SK-N-MC (cell line): ENCODE data around the gene NHP2.

Experiments used
- DNase-seq: peaks from one replicate; pipeline ENCODE4 v3.0.0-alpha.2; 2011; ENCODE audit warnings: low read depth, low spot score
- H3K27ac ChIP-seq: fragments of 200-600 bp; sonication (generic); 2 replicates; pipeline ENCODE4 v1.5.1; 2016; ENCODE audit warnings: mixed run types
- H3K36me3 ChIP-seq: fragments of 200-600 bp; sonication (generic); 2 replicates; pipeline ENCODE4 v1.6.1; 2017; ENCODE audit warnings: antibody characterized with exemption, low read length, mixed read lengths; ENCODE audit not compliant: insufficient read depth
- H3K4me3 ChIP-seq: fragments of 200-600 bp; sonication (generic); 2 replicates; pipeline ENCODE4 v1.5.1; 2016
- H3K9ac ChIP-seq: fragments of 200-600 bp; sonication (generic); 2 replicates; pipeline ENCODE4 v1.8.0; 2017; ENCODE audit warnings: mixed run types, mixed read lengths; ENCODE audit not compliant: insufficient read length
- H3K9me3 ChIP-seq: fragments of 200-600 bp; sonication (generic); 2 replicates; pipeline ENCODE4 v1.6.1; 2017; ENCODE audit warnings: low read depth, mild to moderate bottlenecking, antibody characterized with exemption, low read length, moderate library complexity, mixed read lengths
- EZH2 ChIP-seq: fragments of 200-600 bp; sonication (generic); IDR thresholded peaks from one replicate; pipeline ENCODE4 v1.6.1; 2017; ENCODE audit warnings: antibody characterized with exemption
- FOXP2 ChIP-seq: optimal IDR thresholded peaks from 2 replicates; pipeline ENCODE3; 2011; ENCODE audit warnings: mild to moderate bottlenecking, moderate library complexity; ENCODE audit not compliant: insufficient read depth; ENCODE audit errors: extremely low read length, control extremely low read depth
- POLR2AphosphoS5 ChIP-seq: IDR thresholded peaks from 2 replicates; pipeline ENCODE4 v1.6.1; 2012; ENCODE audit warnings: mild to moderate bottlenecking, low read depth, low read length, borderline replicate concordance

NHP2 gene

DNA sequence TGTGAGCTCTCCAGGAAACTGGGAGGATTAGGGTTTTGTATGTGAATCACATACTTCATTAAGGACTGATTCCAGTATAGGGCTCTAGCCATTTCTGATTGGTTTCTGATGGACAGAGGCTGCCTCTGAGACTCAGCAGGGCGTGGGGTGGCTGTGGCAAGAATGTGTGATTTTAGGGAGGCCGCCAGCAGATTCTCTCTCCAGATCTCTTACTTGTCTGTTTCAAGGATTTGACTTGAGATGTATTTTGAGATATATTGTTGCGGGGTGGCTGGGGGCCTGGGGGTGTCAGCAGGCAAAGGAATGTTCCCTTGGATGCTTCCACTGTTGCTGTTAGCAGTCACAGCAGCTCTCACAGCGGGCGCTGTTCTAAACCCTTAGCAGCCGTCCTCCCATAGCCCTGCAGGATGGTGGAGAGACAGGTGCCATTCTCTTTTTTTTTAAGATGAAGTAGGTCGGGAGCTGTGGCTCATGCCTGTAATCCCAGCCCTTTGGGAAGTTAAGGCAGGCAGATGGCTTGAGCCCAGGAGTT, 42.7 kb upstream of the NHP2 start:
- no peak overlapping the region for H3K4me3 ChIP-seq
- H3K9me3 ChIP-seq, result no peaks in the 10 kb centered on the region
- TF ChIP-seq EZH2 (no peak), POLR2AphosphoS5 (no peak), FOXP2 (no peak)
- no peak overlapping the region for H3K9ac ChIP-seq
- no peak for DNase-seq
- H3K36me3 ChIP-seq, result no peaks in the 10 kb centered on the region
- no peak overlapping the region for H3K27ac ChIP-seq

DNA sequence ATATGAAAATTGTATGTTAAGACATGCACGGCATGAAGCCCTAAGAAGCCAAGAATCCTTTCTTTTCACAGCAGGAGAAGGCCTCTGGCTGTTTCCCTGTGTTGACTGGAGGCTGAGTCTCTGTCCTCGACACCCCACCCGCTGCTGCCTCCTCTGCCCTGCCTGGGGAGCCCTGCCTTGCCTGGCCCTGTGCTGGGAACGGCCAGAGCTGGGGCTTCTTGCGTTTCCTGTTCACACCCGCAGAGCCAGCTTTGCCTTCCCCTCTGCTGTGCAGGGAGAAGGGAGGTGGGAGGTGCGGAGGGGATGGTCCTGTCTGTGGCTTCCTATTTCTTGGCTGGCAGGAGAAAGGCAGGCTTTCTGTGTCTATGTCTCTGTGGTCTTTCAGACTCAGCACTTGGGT, 40.3 kb upstream of the NHP2 start:
- no peaks in the 10 kb centered on the region for H3K9me3 ChIP-seq
- H3K4me3 ChIP-seq, result no peak overlapping the region
- no peak overlapping the region for H3K27ac ChIP-seq
- H3K9ac ChIP-seq, result no peak overlapping the region
- no peak for DNase-seq
- TF ChIP-seq POLR2AphosphoS5 (no peak), FOXP2 (peak; percentile 20)
- no peaks in the 10 kb centered on the region for H3K36me3 ChIP-seq

DNA sequence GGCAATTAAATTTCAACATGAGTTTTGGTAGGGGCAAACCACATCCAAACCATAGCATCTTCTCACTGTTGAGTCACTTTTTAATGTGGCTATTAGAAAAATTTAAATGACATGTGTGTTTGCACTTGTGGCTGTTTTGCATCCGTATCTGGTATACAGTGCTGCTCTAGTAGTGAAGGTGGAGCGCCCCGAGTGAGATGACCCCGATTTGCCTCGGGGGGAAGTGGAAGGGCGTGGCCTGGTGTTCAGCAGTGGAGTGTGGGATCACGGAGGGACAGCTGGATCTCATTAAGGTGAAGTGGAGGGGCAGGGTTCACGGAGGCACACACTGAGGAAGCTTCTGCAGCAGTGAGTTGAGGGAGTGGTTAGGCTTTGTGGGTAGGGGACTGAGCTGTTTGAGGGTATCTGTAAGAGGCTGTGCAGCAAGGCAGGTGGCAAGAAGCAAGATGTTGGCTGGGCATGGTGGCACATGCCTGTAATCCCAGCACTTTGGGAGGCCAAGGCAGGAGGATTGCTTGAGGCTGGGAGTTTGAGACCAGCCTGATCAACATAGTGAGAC, 39.6 kb upstream of the NHP2 start:
- H3K27ac ChIP-seq, result no peak overlapping the region
- no peaks in the 10 kb centered on the region for H3K36me3 ChIP-seq
- DNase-seq, result no peak
- no peak overlapping the region for H3K4me3 ChIP-seq
- H3K9ac ChIP-seq, result no peak overlapping the region
- H3K9me3 ChIP-seq, result no peaks in the 10 kb centered on the region
- no peak for TF ChIP-seq EZH2
- TF ChIP-seq POLR2AphosphoS5, result no peak
- TF ChIP-seq FOXP2, result no peak

DNA sequence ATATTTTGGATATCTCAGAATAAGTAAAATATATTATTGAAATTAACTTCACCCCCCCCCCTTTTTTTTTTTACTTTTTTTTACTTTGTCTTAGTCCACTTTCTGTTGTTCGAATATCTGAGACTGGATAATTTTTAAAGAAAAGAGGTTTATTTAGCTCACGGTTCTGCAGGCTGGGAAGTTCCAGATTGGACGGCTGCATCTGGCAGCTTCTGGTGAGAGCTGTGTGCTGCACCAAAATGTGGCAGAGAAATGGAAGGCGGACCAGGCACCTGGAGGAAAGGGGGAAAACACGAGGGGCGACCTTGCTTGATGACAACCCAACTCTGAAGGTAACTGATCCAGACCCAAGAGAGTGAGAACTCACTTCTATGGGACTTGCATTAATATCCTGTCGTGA, 39.1 kb upstream of the NHP2 start:
- H3K36me3 ChIP-seq, result no peaks in the 10 kb centered on the region
- H3K9me3 ChIP-seq, result no peaks in the 10 kb centered on the region
- H3K27ac ChIP-seq, result no peak overlapping the region
- no peak overlapping the region for H3K9ac ChIP-seq
- no peak for DNase-seq
- no peak overlapping the region for H3K4me3 ChIP-seq
- TF ChIP-seq EZH2 (no peak), FOXP2 (no peak), POLR2AphosphoS5 (no peak)

DNA sequence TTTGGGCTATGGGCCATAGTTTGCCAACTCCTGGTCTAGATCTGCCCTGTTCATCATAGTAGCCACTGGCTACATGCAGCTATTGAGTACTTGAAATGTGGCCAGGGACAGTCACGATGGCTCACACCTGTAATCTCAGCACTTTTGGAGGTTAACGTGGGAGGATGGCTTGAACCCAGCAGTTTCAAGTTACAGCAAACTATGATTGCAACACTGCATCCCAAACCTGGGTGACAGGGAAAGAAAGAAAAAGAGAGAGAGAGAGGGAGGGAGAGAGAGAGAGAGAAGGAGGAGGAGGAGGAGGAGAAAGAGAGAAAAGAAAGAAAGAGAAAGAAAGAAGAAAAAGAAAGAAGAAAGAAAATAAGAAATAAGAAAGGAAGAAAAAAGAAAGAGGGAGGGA, 38.6 kb upstream of the NHP2 start:
- Histone ChIP-seq H3K9me3 (no peaks in the 10 kb centered on the region), H3K27ac (no peak overlapping the region), H3K36me3 (no peaks in the 10 kb centered on the region), H3K4me3 (no peak overlapping the region), H3K9ac (no peak overlapping the region)
- no peak for DNase-seq
- TF ChIP-seq FOXP2 (no peak), EZH2 (no peak), POLR2AphosphoS5 (no peak)

DNA sequence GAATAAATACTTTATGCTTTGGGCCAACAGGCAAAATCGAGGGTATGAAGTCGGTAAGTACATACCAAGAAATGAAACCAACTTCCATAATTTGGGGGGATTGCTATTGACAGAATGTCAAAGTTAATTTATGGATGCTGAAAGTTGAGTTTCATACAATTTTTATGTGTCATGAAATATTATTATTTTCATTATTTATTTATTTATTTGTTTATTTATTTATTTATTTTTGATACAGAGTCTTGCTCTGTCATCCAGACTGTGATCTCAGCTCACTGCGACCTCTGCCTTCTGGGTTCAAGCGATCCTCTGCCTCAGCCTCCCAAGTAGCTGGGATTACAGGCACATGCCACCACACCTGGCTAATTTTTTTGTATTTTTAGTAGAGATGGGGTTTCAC, 38.0 kb upstream of the NHP2 start:
- H3K27ac ChIP-seq, result no peak overlapping the region
- TF ChIP-seq FOXP2, result no peak
- TF ChIP-seq POLR2AphosphoS5, result no peak
- no peak for TF ChIP-seq EZH2
- H3K9ac ChIP-seq, result no peak overlapping the region
- no peaks in the 10 kb centered on the region for H3K9me3 ChIP-seq
- no peak overlapping the region for H3K4me3 ChIP-seq
- no peak for DNase-seq
- no peaks in the 10 kb centered on the region for H3K36me3 ChIP-seq

DNA sequence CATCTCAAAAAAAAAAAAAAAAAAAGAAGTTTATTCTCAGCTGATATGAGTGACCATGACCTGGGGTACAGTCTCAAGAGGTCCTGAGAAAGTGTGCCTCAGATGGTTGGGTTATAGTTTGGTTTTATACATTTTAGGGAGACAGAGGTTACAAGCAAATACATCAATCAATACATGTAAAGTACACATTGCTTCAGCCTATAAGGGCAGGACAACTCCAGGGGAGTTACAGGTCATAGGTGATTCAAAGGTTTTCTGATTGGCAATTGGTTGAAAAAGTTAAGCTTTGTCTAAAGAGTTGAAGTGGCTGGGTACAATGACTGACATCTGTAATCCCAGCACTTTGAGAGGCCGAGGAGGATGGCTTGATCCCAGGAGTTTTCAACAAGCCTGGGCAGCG, 35.7 kb upstream of the NHP2 start:
- DNase-seq, result no peak
- H3K27ac ChIP-seq, result no peak overlapping the region
- H3K9me3 ChIP-seq, result no peaks in the 10 kb centered on the region
- no peak for TF ChIP-seq EZH2
- no peak overlapping the region for H3K9ac ChIP-seq
- H3K4me3 ChIP-seq, result no peak overlapping the region
- H3K36me3 ChIP-seq, result no peaks in the 10 kb centered on the region

DNA sequence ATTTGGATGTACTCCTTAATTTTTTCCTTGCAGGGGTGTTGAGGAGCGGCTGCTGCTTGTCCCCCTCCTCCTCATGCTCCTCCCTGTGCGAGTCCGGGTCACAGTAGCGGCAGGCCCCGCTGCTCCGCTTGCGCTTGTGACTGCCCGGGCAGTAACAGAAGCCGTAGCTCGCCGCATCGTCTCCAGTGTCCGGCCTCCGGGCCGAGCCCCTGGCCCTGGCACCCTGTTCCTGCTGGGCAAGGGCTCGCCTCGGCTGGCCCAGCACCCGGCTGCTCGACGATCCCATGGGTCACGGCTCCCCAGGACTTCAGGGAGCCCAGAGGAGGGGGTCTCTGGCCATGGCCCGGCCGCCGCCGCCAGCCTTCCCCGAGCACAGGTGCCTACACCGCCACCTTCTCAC, 33.3 kb upstream of the NHP2 start, which contains the start of gene GMCL2:
Gene GMCL2, minus strand, starts transcription at position 358 of the 400 bp plus-strand sequence. Its CDS starts 72 bp downstream, at position 286.
- Histone ChIP-seq H3K9ac (no peak within 1 kb of the TSS), H3K36me3 (no peaks in the 10 kb centered on the region), H3K27ac (peak within 1 kb of the TSS; percentile 74), H3K9me3 (no peaks in the 10 kb centered on the region), H3K4me3 (no peak within 1 kb of the TSS)
- TF ChIP-seq POLR2AphosphoS5 (no peak), FOXP2 (no peak), EZH2 (no peak)
- DNase-seq, result no peak

DNA sequence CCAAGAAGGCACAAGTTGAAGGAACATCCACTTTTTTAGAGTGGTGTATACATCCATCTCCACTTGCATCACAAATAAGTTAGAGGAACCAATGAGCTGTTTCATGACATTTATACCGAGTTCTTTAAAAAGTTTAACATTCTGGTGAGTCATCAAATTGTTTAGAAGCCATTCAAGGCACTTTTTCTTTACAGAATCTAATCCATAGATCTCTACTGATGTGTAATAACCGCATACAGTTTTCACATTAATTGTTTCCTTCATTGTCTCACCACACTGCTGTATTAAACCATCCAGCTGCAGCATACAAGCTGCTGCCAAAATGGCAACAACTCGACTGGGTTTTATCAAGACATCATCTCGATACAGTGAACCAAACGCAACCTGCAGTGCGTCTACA, 32.7 kb upstream of the NHP2 start:
- H3K4me3 ChIP-seq, result no peak overlapping the region
- no peaks in the 10 kb centered on the region for H3K9me3 ChIP-seq
- no peaks in the 10 kb centered on the region for H3K36me3 ChIP-seq
- H3K27ac ChIP-seq, result peak overlapping the region; percentile 74
- no peak overlapping the region for H3K9ac ChIP-seq
- no peak for TF ChIP-seq POLR2AphosphoS5
- TF ChIP-seq FOXP2, result no peak
- TF ChIP-seq EZH2, result no peak
- no peak for DNase-seq

DNA sequence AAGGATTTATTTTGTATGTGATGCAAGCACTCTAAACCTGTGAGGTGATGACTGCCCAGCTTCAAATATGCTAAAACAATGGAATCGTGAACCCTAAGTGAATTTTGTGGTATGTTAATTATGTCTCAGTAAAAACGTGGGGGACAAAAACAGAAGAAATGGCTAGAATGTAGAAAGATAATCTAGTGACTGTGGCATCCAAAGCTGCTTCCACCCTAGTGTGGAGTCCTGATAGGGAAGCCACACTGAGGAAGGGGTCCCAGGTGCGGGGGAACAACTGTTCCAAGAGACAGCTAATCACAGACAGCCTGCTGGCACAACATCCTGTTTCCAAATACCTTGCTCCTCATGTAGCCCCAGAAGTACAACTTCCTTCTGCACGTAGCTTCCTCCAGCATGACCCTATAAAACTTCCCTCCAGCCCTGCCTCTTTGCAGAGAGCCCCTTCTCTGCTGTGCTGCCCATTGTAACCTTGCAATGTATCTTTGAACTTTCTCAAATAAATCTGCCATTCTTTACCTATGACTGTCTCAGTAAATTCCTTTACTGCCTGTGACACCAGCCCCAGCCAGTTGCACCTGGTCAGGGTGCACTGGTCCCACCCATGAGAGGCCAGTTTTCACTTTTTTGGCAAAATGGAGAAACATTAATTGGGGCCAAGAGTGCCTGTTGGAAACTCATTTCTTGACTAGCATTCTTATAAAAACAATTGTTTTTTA, 28.6 kb upstream of the NHP2 start:
- no peak overlapping the region for H3K9ac ChIP-seq
- TF ChIP-seq POLR2AphosphoS5 (no peak), EZH2 (no peak), FOXP2 (no peak)
- no peak overlapping the region for H3K4me3 ChIP-seq
- no peaks in the 10 kb centered on the region for H3K36me3 ChIP-seq
- no peaks in the 10 kb centered on the region for H3K9me3 ChIP-seq
- no peak overlapping the region for H3K27ac ChIP-seq
- DNase-seq, result no peak
